Thymus (tissue), 11 donors: ENCODE data around the gene TRERF1. TPM values are rescaled to one million over a fixed set of nuclear protein-coding genes. Genes with fewer than 3 reads are reported as not detected.

ENCODE experiments used
- DNase-seq, 9 donors: peaks; one replicate each; pipeline ENCODE4 v3.0.0-alpha.2; 2013; ENCODE audit warnings: low spot score in 9 of 9, low read depth in 6 of 9, missing footprints in 1 of 9
- H3K27ac ChIP-seq, 2 donors: one replicate each; pipeline ENCODE4 v1.5.1; 2013; ENCODE audit warnings: control low read depth in 1 of 2, low read depth in 1 of 2, low read length in 1 of 2, mild to moderate bottlenecking in 1 of 2, moderate library complexity in 1 of 2
- H3K27me3 ChIP-seq, 2 donors: one replicate each; pipeline ENCODE4 v1.5.1; 2013; ENCODE audit warnings: low read length in 1 of 2; ENCODE audit not compliant: control insufficient read depth in 2 of 2, insufficient read depth in 1 of 2
- H3K36me3 ChIP-seq, 2 donors: one replicate each; pipeline ENCODE4 v1.5.1; 2013; ENCODE audit warnings: low read length in 1 of 2, mild to moderate bottlenecking in 1 of 2, moderate library complexity in 1 of 2; ENCODE audit not compliant: control insufficient read depth in 2 of 2, insufficient read depth in 2 of 2
- H3K4me1 ChIP-seq, 2 donors: one replicate each; pipeline ENCODE4 v1.5.1; 2013; ENCODE audit warnings: low read length in 2 of 2; ENCODE audit not compliant: control insufficient read depth in 2 of 2, insufficient read depth in 2 of 2
- H3K4me3 ChIP-seq, 2 donors: one replicate each; pipeline ENCODE4 v1.5.1; 2013; ENCODE audit warnings: low read length in 2 of 2, control low read depth in 1 of 2, mild to moderate bottlenecking in 1 of 2
- H3K9me3 ChIP-seq, 2 donors: one replicate each; pipeline ENCODE4 v1.5.1; 2013; ENCODE audit warnings: low read length in 1 of 2, mild to moderate bottlenecking in 1 of 2; ENCODE audit not compliant: control insufficient read depth in 2 of 2, insufficient read depth in 1 of 2
- WGBS: extraction: QIAGEN DNeasy Blood & Tissue Kit; methylation state at CpG from one replicate; pipeline ENCODE4 v1.1.7; 2013; 5-methylcytosine and 5-hydroxymethylcytosine counted together
- polyA plus RNA-seq: library from polyadenylated mRNA; stranded (reverse); fragments of 200-250 nt; gene quantifications from one replicate; pipeline ENCODE4 v1.2.3, GENCODE V29; 2013
- total RNA-seq: library from RNA; stranded (reverse); fragments of 120-200 nt; gene quantifications from one replicate; pipeline ENCODE4 v1.2.4, GENCODE V29; 2013
- donor health status: healthy.

TRERF1 gene
- total and polyA plus RNA-seq, 2 donors = 5.4 to 8.9 TPM

- 96% methylated on average over 4 of the region's 4 CpGs for WGBS
- Histone ChIP-seq H3K36me3 (peaks cover 0 to 4% of the 10 kb centered on the region in 2 donors), H3K4me3 (no peak overlapping the region), H3K4me1 (peaks cover 33 to 47% of the 10 kb centered on the region in 2 donors), H3K9me3 (no peaks in the 10 kb centered on the region), H3K27me3 (no peaks in the 10 kb centered on the region), H3K27ac (peak overlapping the region in 1 of 2 donors; percentile 43)
- DNase-seq = no peak
Measured at GRCh38 chr6:42394151-42394550, 57.6 kb downstream of the TRERF1 start.

GRCh38 chr6:42393339-42393738 is 58.4 kb downstream of the TRERF1 start:
- no peak for DNase-seq

GRCh38 chr6:42392833-42393232 is 58.9 kb downstream of the TRERF1 start:
- no peaks in the 10 kb centered on the region for H3K27me3 ChIP-seq
- no peak overlapping the region for H3K4me3 ChIP-seq
- H3K27ac ChIP-seq = peak overlapping the region in 1 of 2 donors; percentile 52
- no peaks in the 10 kb centered on the region for H3K36me3 ChIP-seq
- WGBS = 98% methylated on average over 10 of the region's 10 CpGs
- no peaks in the 10 kb centered on the region for H3K9me3 ChIP-seq
- H3K4me1 ChIP-seq = peaks cover 45 to 60% of the 10 kb centered on the region in 2 donors
- DNase-seq = no peak

More at GRCh38 chr6:42393339-42393738, 58.4 kb downstream of the TRERF1 start:
- Histone ChIP-seq H3K4me3 (no peak overlapping the region), H3K36me3 (no peaks in the 10 kb centered on the region), H3K4me1 (peaks cover 41 to 55% of the 10 kb centered on the region in 2 donors), H3K27me3 (no peaks in the 10 kb centered on the region), H3K27ac (peak overlapping the region in 1 of 2 donors; percentile 25), H3K9me3 (no peaks in the 10 kb centered on the region)
- WGBS = 95% methylated on average over 3 of the region's 3 CpGs

GRCh38 chr6:42391441-42391840 is 60.3 kb downstream of the TRERF1 start:
- Histone ChIP-seq H3K9me3 (no peaks in the 10 kb centered on the region), H3K36me3 (no peaks in the 10 kb centered on the region), H3K4me1 (peaks cover 52 to 74% of the 10 kb centered on the region in 2 donors), H3K27me3 (no peaks in the 10 kb centered on the region), H3K27ac (peak overlapping the region; percentile 92 to 97), H3K4me3 (no peak overlapping the region)
- WGBS = 95% methylated on average over 6 of the region's 6 CpGs
- no peak for DNase-seq

- Histone ChIP-seq H3K4me3 (peak overlapping the region in 1 of 2 donors; percentile 6), H3K4me1 (peaks cover 48 to 72% of the 10 kb centered on the region in 2 donors), H3K36me3 (no peaks in the 10 kb centered on the region), H3K27ac (peak overlapping the region; percentile 92 to 98), H3K9me3 (no peaks in the 10 kb centered on the region), H3K27me3 (no peaks in the 10 kb centered on the region)
- 46% methylated on average over 17 of the region's 17 CpGs for WGBS
- DNase-seq = peak; percentile 48 to 91 (median 69)
Measured at GRCh38 chr6:42390228-42390934, 61.3 kb downstream of the TRERF1 start.

- H3K27ac ChIP-seq = peak overlapping the region; percentile 92 to 98
- DNase-seq = no peak
- no peaks in the 10 kb centered on the region for H3K36me3 ChIP-seq
- H3K4me1 ChIP-seq = peaks cover 45 to 70% of the 10 kb centered on the region in 2 donors
- WGBS = 93% methylated on average over 6 of the region's 6 CpGs
- H3K27me3 ChIP-seq = no peaks in the 10 kb centered on the region
- no peaks in the 10 kb centered on the region for H3K9me3 ChIP-seq
- no peak overlapping the region for H3K4me3 ChIP-seq
Measured at GRCh38 chr6:42389736-42390135, 62.0 kb downstream of the TRERF1 start.

GRCh38 chr6:42388046-42388445 is 63.7 kb downstream of the TRERF1 start:
- H3K36me3 ChIP-seq = no peaks in the 10 kb centered on the region
- no peak for DNase-seq
- peaks cover 45 to 64% of the 10 kb centered on the region in 2 donors for H3K4me1 ChIP-seq
- H3K27ac ChIP-seq = peak overlapping the region; percentile 92 to 98
- no peaks in the 10 kb centered on the region for H3K9me3 ChIP-seq
- H3K27me3 ChIP-seq = no peaks in the 10 kb centered on the region
- no peak overlapping the region for H3K4me3 ChIP-seq
- WGBS = 93% methylated on average over 4 of the region's 4 CpGs

- WGBS = 8% methylated on average over 4 of the region's 4 CpGs
- peaks cover 45 to 61% of the 10 kb centered on the region in 2 donors for H3K4me1 ChIP-seq
- no peaks in the 10 kb centered on the region for H3K36me3 ChIP-seq
- H3K9me3 ChIP-seq = no peaks in the 10 kb centered on the region
- H3K27me3 ChIP-seq = no peaks in the 10 kb centered on the region
- peak overlapping the region; percentile 3 to 53 for H3K27ac ChIP-seq
- H3K4me3 ChIP-seq = no peak overlapping the region
- peak in 2 of 9 donors; percentile 34 to 62 for DNase-seq
Measured at GRCh38 chr6:42387336-42387735, 64.4 kb downstream of the TRERF1 start.

- no peaks in the 10 kb centered on the region for H3K27me3 ChIP-seq
- H3K27ac ChIP-seq = no peak overlapping the region
- H3K9me3 ChIP-seq = no peaks in the 10 kb centered on the region
- no peak overlapping the region for H3K4me3 ChIP-seq
- H3K36me3 ChIP-seq = no peaks in the 10 kb centered on the region
- DNase-seq = no peak
- WGBS = 95% methylated on average over 5 of the region's 5 CpGs
- peaks cover 30 to 47% of the 10 kb centered on the region in 2 donors for H3K4me1 ChIP-seq
Measured at GRCh38 chr6:42385339-42385738, 66.4 kb downstream of the TRERF1 start.
